HFFc6 (cell line): ENCODE data around the gene SOS1. TPM values are rescaled to one million over a fixed set of nuclear protein-coding genes. Genes with fewer than 3 reads are reported as not detected.
"Not testable (repeated sequence)": the region's sequence is repeated elsewhere in the genome, so short reads cannot be mapped to it uniquely, and the experiment has no call there.

Experiments used
- DNase-seq: peaks from one replicate; pipeline ENCODE4 v3.0.0-alpha.2; 2018
- H3K27ac Mint-ChIP-seq: 2 replicates; pipeline ENCODE4 v1.8.0; 2020; ENCODE audit warnings: mild to moderate bottlenecking, mixed read lengths
- H3K27me3 Mint-ChIP-seq: 2 replicates; pipeline ENCODE4 v1.8.0; 2021; ENCODE audit warnings: mild to moderate bottlenecking, moderate library complexity, mixed read lengths; ENCODE audit not compliant: insufficient read depth
- H3K36me3 Mint-ChIP-seq: 2 replicates; pipeline ENCODE4 v1.8.0; 2021; ENCODE audit warnings: low read depth, mixed read lengths
- H3K4me1 Mint-ChIP-seq: 2 replicates; pipeline ENCODE4 v1.8.0; 2020; ENCODE audit warnings: low read depth, mixed read lengths
- H3K4me3 Mint-ChIP-seq: 2 replicates; pipeline ENCODE4 v1.8.0; 2020; ENCODE audit warnings: mild to moderate bottlenecking, moderate library complexity, mixed read lengths
- H3K9me3 Mint-ChIP-seq: 2 replicates; pipeline ENCODE4 v1.8.0; 2020; ENCODE audit warnings: mild to moderate bottlenecking, mixed read lengths
- CTCF ChIP-seq: fragments of 200-600 bp; sonication (generic); IDR thresholded peaks from 2 replicates; pipeline ENCODE4 v1.5.0; 2021; ENCODE audit warnings: antibody characterized with exemption, mild to moderate bottlenecking
- total RNA-seq, 6 experiments: library from RNA; stranded (reverse); fragmentation: NEBNext Ultra II Directional; extraction: Animal tissue kit (Norgen Biotek cat#: 25700); gene quantifications; 2 replicates in 1 of 6; 3 replicates in 5 of 6; pipeline ENCODE4 v1.2.3, GENCODE V29; 2021

The SOS1 gene
- total RNA-seq, 6 experiments from 2014 or later, result 20.9 to 31.4 (median 24.6) TPM

- Mint-ChIP-seq H3K27me3 (no peaks in the 10 kb centered on the region), H3K36me3 (peaks cover 5% of the 10 kb centered on the region; the same call in 1 of the 2 replicates), H3K27ac (no peak overlapping the region), H3K4me1 (peaks cover 31% of the 10 kb centered on the region), H3K9me3 (no peaks in the 10 kb centered on the region), H3K4me3 (no peak overlapping the region)
- TF ChIP-seq CTCF, result no peak
- no peak for DNase-seq
These were observed 55.2 kb downstream of the SOS1 start for GRCh38 chr2:39065616-39066015.

GRCh38 chr2:39062320-39062719 lies 58.5 kb downstream of the SOS1 start:
- TF ChIP-seq CTCF, result no peak
- H3K27ac Mint-ChIP-seq, result no peak overlapping the region
- H3K4me3 Mint-ChIP-seq, result no peak overlapping the region
- H3K9me3 Mint-ChIP-seq, result no peaks in the 10 kb centered on the region
- no peaks in the 10 kb centered on the region for H3K27me3 Mint-ChIP-seq
- no peak for DNase-seq
- peaks cover 19% of the 10 kb centered on the region for H3K4me1 Mint-ChIP-seq
- peaks cover 5% of the 10 kb centered on the region; the same call in 1 of the 2 replicates for H3K36me3 Mint-ChIP-seq

GRCh38 chr2:39061280-39061679 lies 59.6 kb downstream of the SOS1 start:
- no peaks in the 10 kb centered on the region for H3K9me3 Mint-ChIP-seq
- no peak for TF ChIP-seq CTCF
- no peak for DNase-seq
- H3K36me3 Mint-ChIP-seq, result peaks cover 5% of the 10 kb centered on the region; the same call in 1 of the 2 replicates
- H3K27me3 Mint-ChIP-seq, result no peaks in the 10 kb centered on the region
- no peak overlapping the region for H3K4me3 Mint-ChIP-seq
- peaks cover 14% of the 10 kb centered on the region for H3K4me1 Mint-ChIP-seq
- no peak overlapping the region for H3K27ac Mint-ChIP-seq

GRCh38 chr2:39059366-39059952 lies 61.4 kb downstream of the SOS1 start:
- no peak overlapping the region for H3K27ac Mint-ChIP-seq
- no peaks in the 10 kb centered on the region for H3K36me3 Mint-ChIP-seq

GRCh38 chr2:39058101-39058500 lies 62.8 kb downstream of the SOS1 start:
- Mint-ChIP-seq H3K9me3 (no peaks in the 10 kb centered on the region), H3K27ac (no peak overlapping the region), H3K36me3 (no peaks in the 10 kb centered on the region), H3K4me3 (no peak overlapping the region), H3K27me3 (no peaks in the 10 kb centered on the region), H3K4me1 (no peaks in the 10 kb centered on the region)
- no peak for DNase-seq
- no peak for TF ChIP-seq CTCF

More at GRCh38 chr2:39059366-39059952, 61.4 kb downstream of the SOS1 start:
- peak; percentile 64 for DNase-seq
- Mint-ChIP-seq H3K9me3 (no peaks in the 10 kb centered on the region), H3K4me1 (no peaks in the 10 kb centered on the region), H3K4me3 (no peak overlapping the region), H3K27me3 (no peaks in the 10 kb centered on the region)
- peak; percentile 91 for TF ChIP-seq CTCF

GRCh38 chr2:39052665-39053064 lies 68.2 kb downstream of the SOS1 start:
- H3K27me3 Mint-ChIP-seq, H3K27ac Mint-ChIP-seq, DNase-seq, H3K9me3 Mint-ChIP-seq, H3K4me3 Mint-ChIP-seq: not testable (repeated sequence)
- peaks cover 20% of the 10 kb centered on the region for H3K4me1 Mint-ChIP-seq
- peaks cover 17% of the 10 kb centered on the region for H3K36me3 Mint-ChIP-seq
